LNCAP (cell line): ENCODE results near the gene NUPR2.

ENCODE experiments used
- TF ChIP-seq, protein P1 (sequence below): fragments of 450-650 bp; IDR thresholded peaks from 2 replicates; pipeline ENCODE4 v1.5.1; 2017; ENCODE audit warnings: mild to moderate bottlenecking

NUPR2 gene, protein sequence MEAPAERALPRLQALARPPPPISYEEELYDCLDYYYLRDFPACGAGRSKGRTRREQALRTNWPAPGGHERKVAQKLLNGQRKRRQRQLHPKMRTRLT

DNA sequence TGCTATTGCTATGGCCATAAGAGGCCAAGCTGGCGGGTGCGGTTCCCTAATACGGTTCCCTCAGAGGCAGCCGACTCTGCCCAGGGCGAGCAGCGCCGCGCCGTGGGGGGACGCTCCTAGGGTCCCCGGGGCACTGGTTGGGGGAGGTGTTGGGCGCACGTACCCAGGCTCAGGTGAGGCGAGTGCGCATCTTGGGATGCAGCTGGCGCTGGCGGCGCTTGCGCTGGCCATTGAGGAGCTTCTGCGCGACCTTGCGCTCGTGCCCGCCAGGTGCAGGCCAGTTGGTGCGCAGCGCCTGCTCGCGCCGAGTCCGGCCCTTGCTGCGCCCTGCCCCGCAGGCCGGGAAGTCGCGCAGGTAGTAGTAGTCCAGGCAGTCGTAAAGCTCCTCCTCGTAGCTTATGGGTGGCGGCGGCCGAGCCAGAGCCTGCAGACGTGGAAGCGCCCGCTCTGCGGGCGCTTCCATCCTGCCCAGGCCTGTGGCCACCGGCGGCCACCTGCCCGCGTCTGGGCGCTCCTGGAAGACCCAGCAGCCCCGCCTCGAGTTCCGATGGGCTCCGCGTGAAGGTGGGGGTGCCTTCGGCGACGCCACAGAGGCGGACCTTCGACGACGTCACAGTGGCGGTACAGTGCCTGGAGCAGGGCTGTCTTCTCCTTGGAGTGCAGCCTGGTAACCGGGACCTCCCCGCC, at the start of gene NUPR2:
TSS of gene NUPR2 (minus strand) at position 566 of the 687 bp plus-strand sequence. CDS start at position 463, 103 bp downstream.
- TF ChIP-seq, protein P1, sequence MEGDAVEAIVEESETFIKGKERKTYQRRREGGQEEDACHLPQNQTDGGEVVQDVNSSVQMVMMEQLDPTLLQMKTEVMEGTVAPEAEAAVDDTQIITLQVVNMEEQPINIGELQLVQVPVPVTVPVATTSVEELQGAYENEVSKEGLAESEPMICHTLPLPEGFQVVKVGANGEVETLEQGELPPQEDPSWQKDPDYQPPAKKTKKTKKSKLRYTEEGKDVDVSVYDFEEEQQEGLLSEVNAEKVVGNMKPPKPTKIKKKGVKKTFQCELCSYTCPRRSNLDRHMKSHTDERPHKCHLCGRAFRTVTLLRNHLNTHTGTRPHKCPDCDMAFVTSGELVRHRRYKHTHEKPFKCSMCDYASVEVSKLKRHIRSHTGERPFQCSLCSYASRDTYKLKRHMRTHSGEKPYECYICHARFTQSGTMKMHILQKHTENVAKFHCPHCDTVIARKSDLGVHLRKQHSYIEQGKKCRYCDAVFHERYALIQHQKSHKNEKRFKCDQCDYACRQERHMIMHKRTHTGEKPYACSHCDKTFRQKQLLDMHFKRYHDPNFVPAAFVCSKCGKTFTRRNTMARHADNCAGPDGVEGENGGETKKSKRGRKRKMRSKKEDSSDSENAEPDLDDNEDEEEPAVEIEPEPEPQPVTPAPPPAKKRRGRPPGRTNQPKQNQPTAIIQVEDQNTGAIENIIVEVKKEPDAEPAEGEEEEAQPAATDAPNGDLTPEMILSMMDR, result no peak

- TF ChIP-seq, protein P1, result no peak
Observed at GRCh38 chr7:56157238-56157790, 41.1 kb upstream of the NUPR2 start.

DNA sequence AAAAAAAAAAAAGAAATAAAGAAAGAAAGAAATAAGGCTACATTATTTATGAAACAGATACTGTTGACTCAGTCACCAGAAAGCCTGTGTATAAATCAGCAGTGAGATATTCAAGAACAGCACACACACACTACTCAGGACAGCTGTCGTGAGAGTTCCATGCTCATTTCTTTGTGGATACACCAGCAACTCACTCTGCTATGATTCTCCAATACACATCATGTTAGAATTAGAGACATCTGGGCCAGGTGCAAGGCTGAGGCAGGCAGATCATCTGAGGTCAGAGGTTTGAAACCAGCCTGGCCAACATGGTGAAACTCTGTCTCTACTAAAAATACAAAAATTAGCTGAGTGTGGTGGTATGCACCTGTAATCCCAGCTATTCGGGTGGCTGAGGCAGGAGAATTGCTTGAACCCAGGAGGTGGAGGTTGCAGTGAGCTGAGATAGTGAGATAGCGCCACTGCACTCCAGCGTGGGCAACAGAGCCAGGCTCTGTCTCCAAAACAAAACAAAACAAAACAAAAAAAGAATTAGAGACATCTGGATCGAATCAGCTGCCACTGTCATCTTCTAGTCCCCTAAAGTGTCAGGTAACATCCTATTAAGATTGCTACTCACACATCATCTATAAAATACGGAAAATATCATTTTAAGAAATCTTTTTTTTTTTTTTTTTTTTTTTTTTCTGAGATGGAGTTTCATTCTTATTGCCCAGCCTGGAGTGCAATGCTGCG, 11.2 kb upstream of the NUPR2 start:
- TF ChIP-seq, protein P1, result no peak

DNA sequence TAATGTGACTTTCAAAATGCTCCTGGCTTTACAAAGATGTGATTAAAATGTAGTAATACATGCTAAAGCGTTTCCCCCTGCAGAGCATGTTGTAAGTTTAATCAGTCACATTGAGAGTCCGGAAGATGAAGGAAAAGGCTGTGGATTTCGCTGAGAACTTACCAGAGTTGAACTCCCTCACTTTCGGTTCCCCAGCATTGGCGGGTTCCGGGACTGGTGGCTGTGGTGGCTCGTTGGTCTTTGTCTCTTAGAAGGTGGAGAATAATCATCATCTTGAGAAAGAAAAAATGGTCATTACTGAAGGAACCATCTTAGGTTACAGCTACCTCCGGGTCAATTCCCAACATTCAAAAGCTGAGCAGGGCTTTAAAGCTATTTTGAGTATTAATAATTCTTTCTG, 9.6 kb upstream of the NUPR2 start:
- TF ChIP-seq, protein P1, result no peak

DNA sequence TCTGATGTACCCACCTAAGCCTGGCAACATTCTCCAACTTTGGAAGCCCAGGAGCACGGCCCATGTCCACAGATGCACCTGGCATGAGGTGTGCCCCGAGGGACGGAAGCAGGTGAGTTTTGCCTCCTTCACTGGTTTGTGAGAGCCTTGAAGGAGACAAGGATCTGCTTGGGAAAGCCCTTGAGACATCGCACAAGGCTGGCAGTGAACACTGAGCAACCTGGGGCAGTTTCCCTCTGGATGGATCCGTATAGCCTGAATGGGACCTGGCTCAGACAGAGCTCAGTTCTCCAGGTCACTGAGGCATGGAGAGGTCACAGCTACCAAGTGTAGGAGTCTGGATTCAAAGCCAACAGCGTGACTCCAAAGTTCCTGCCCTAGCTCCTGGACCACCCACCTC, 8.8 kb upstream of the NUPR2 start:
- TF ChIP-seq, protein P1, result no peak

- TF ChIP-seq, protein P1, result no peak
Observed at GRCh38 chr7:56121440-56121839, 5.2 kb upstream of the NUPR2 start.

- TF ChIP-seq, protein P1, result no peak
Observed at GRCh38 chr7:56110611-56111010, 5.6 kb downstream of the NUPR2 start.
